Measurements from ENCODE around the gene CRLF1.

- TF ChIP-seq CTCF (IDR thresholded peaks at IDR 0.05) (no peak), POLR2A (IDR thresholded peaks at IDR 0.05) (no peak)
Observed at GRCh38 chr19:18594824-18595373, 11.7 kb downstream of the CRLF1 start.

Data from adrenal gland (tissue), 5 donors.